OCI-LY7 (cell line): Measurements from ENCODE around the gene RO60. TPM values are rescaled to one million over a fixed set of nuclear protein-coding genes. Genes with fewer than 3 reads are reported as not detected.

Source experiments
- BruUV-seq: library from RNA; stranded (reverse); fragments of 400-500 nt; replicated peaks from 2 replicates; lab custom pipeline; 2021; lab: Mats Ljungman, UMichigan
- CTCF ChIA-PET: fragments of 300-600 bp; sonication (Branson Sonifier 250); formaldehyde crosslinking; loops from one replicate; lab custom pipeline; 2022; ENCODE audit warnings: antibody characterized with exemption; ENCODE audit not compliant: unreplicated experiment; lab: Charles Lee
- POLR2A ChIA-PET: fragments of 300-600 bp; sonication (Branson Sonifier 250); formaldehyde crosslinking; loops from one replicate; lab custom pipeline; 2022; ENCODE audit warnings: antibody characterized with exemption; lab: Charles Lee
- DNase-seq: peaks from one replicate; pipeline ENCODE4 v3.0.0-alpha.2; 2015; ENCODE audit warnings: low spot score
- H2AFZ ChIP-seq: fragments of 200-600 bp; sonication (generic), shearing (Covaris generic); 2 replicates; pipeline ENCODE4 v1.6.1; 2014; ENCODE audit warnings: mild to moderate bottlenecking, antibody characterized with exemption, low read length, moderate library complexity
- H3K27ac ChIP-seq: fragments of 200-600 bp; sonication (generic); 2 replicates; pipeline ENCODE4 v1.5.1; 2014; ENCODE audit warnings: mixed run types, low read depth, mild to moderate bottlenecking, moderate library complexity, low read length, inconsistent platforms; ENCODE audit not compliant: poor library complexity, severe bottlenecking
- H3K36me3 ChIP-seq: fragments of 200-600 bp; sonication (generic); 2 replicates; pipeline ENCODE4 v1.6.1; 2014; ENCODE audit warnings: mild to moderate bottlenecking, antibody characterized with exemption, low read length, moderate library complexity, mixed read lengths; ENCODE audit not compliant: insufficient read depth
- H3K4me1 ChIP-seq: fragments of 200-600 bp; sonication (generic); 2 replicates; pipeline ENCODE4 v1.5.1; 2014; ENCODE audit warnings: mild to moderate bottlenecking, low read length; ENCODE audit not compliant: insufficient read depth, poor library complexity, severe bottlenecking
- H3K4me2 ChIP-seq: fragments of 200-600 bp; sonication (generic); 2 replicates; pipeline ENCODE4 v1.6.1; 2014; ENCODE audit warnings: mild to moderate bottlenecking, low read length
- H3K4me3 ChIP-seq: fragments of 200-600 bp; sonication (generic); 2 replicates; pipeline ENCODE4 v1.5.1; 2014; ENCODE audit warnings: mild to moderate bottlenecking, low read depth, low read length; ENCODE audit not compliant: poor library complexity, severe bottlenecking
- H3K79me2 ChIP-seq: fragments of 200-600 bp; sonication (generic); 2 replicates; pipeline ENCODE4 v1.6.1; 2016; ENCODE audit warnings: low read depth, mild to moderate bottlenecking, low read length, moderate library complexity, mixed read lengths; ENCODE audit not compliant: insufficient read depth
- H3K9me2 ChIP-seq: fragments of 200-600 bp; sonication (generic); 2 replicates; pipeline ENCODE4 v1.6.1; 2016; ENCODE audit warnings: mild to moderate bottlenecking, low read length, mixed read lengths; ENCODE audit not compliant: insufficient read depth
- H3K9me3 ChIP-seq: fragments of 200-600 bp; sonication (generic); 2 replicates; pipeline ENCODE4 v1.6.1; 2014; ENCODE audit warnings: mild to moderate bottlenecking, mixed run types, low read length, mixed read lengths
- H4K20me1 ChIP-seq: fragments of 200-600 bp; sonication (generic); 2 replicates; pipeline ENCODE4 v1.6.1; 2014; ENCODE audit warnings: mild to moderate bottlenecking, antibody characterized with exemption, low read length, moderate library complexity, mixed read lengths; ENCODE audit not compliant: insufficient read depth
- CTCF ChIP-seq: fragments of 200-600 bp; sonication (generic); conservative IDR thresholded peaks from 2 replicates; pipeline ENCODE4 v1.5.1; 2014; ENCODE audit warnings: mild to moderate bottlenecking, antibody characterized with exemption, low read length, moderate library complexity, mixed read lengths
- EZH2phosphoT487 ChIP-seq: fragments of 200-600 bp; sonication (generic); IDR thresholded peaks from 2 replicates; pipeline ENCODE4 v1.6.1; 2018; ENCODE audit warnings: low read depth, borderline replicate concordance, mild to moderate bottlenecking, mixed run types, antibody characterized with exemption, low read length, moderate library complexity, mixed read lengths
- intact Hi-C: fragments of 100-400 bp; cut with micrococcal nuclease; formaldehyde crosslinking; loops from one replicate; pipeline ENCODE4 v1.10.0; 2022; ENCODE audit not compliant: unreplicated experiment
- total RNA-seq, 2 experiments: library from RNA; depleted of rRNA in 1 of 2; stranded (reverse); fragments of >200 nt in 1 of 2; shearing (Covaris generic) in 1 of 2; gene quantifications; 2 replicates each; pipeline ENCODE4 v1.2.3, GENCODE V29; 2014 to 2022

RO60 gene
- total RNA-seq, 2 experiments from 2014 or later: 70.4 to 83.3 TPM

GRCh38 chr1:193070386-193070753, 11.0 kb downstream of the RO60 start:
- Histone ChIP-seq H3K27ac (peak overlapping the region; percentile 38), H3K4me2 (peak overlapping the region; percentile 45), H3K4me1 (peaks cover 27% of the 10 kb centered on the region), H3K4me3 (peak overlapping the region; percentile 18), H2AFZ (peak overlapping the region; percentile 52; the same call in 1 of the 2 replicates), H3K79me2 (peaks cover 82% of the 10 kb centered on the region), H4K20me1 (peaks cover 15% of the 10 kb centered on the region; the same call in 1 of the 2 replicates), H3K9me2 (no peaks in the 10 kb centered on the region), H3K9me3 (no peaks in the 10 kb centered on the region), H3K36me3 (peaks cover 42% of the 10 kb centered on the region)
- no TSS peak for BruUV-seq
- ChIA-PET CTCF (interaction anchor here (0.6 to 1.1 kb wide), 2 partner anchors 32 to 460 kb away, joined by 4 read pairs; no protein-coding TSS in a partner anchor), POLR2A (interaction anchor here (0.6 to 2.7 kb wide), 8 partner anchors 12 to 444 kb away, joined by 3 to 19 read pairs (median 4); partner anchors contain the start of genes GLRX2, RO60 and UCHL5)
- intact Hi-C loops: no loop called here
- TF ChIP-seq EZH2phosphoT487 (no peak), CTCF (0 out of 2 replicates have a peak, but pooled peaks have one; percentile 52)
- peak; percentile 54 for DNase-seq

GRCh38 chr1:193070942-193071341, 11.5 kb downstream of the RO60 start:
- ChIA-PET POLR2A (interaction anchor here (0.6 to 2.7 kb wide), 5 partner anchors 12 to 265 kb away, joined by 3 to 19 read pairs (median 4); partner anchors contain the start of genes GLRX2, RO60 and UCHL5), CTCF (interaction anchor here (0.6 kb wide), 1 partner anchor 460 kb away, joined by 4 read pairs; no protein-coding TSS in a partner anchor)
- no peak overlapping the region for H3K27ac ChIP-seq
- H3K36me3 ChIP-seq: peaks cover 47% of the 10 kb centered on the region
- no peaks in the 10 kb centered on the region for H3K9me3 ChIP-seq
- peak; percentile 15 for DNase-seq
- H4K20me1 ChIP-seq: peaks cover 13% of the 10 kb centered on the region; the same call in 1 of the 2 replicates
- H2AFZ ChIP-seq: no peak overlapping the region
- BruUV-seq: no TSS peak
- peaks cover 27% of the 10 kb centered on the region for H3K4me1 ChIP-seq
- H3K4me3 ChIP-seq: no peak overlapping the region
- TF ChIP-seq CTCF (no peak), EZH2phosphoT487 (no peak)
- peak overlapping the region; percentile 45 for H3K4me2 ChIP-seq
- intact Hi-C loops: no loop called here
- peaks cover 81% of the 10 kb centered on the region; the same call in 1 of the 2 replicates for H3K79me2 ChIP-seq
- H3K9me2 ChIP-seq: no peaks in the 10 kb centered on the region

- peaks cover 24% of the 10 kb centered on the region; the same call in 1 of the 2 replicates for H3K9me3 ChIP-seq
- H3K27ac ChIP-seq: no peak overlapping the region
- no peak overlapping the region for H3K4me2 ChIP-seq
- intact Hi-C loops: no loop called here
- no peaks in the 10 kb centered on the region for H4K20me1 ChIP-seq
- CTCF ChIA-PET: no interaction called here
- H3K36me3 ChIP-seq: peaks cover 81% of the 10 kb centered on the region
- H2AFZ ChIP-seq: no peak overlapping the region
- no peak for DNase-seq
- no peaks in the 10 kb centered on the region for H3K4me1 ChIP-seq
- BruUV-seq: no TSS peak
- POLR2A ChIA-PET: no interaction called here
- TF ChIP-seq EZH2phosphoT487: no peak
- no peak for TF ChIP-seq CTCF
- H3K4me3 ChIP-seq: no peak overlapping the region
- H3K9me2 ChIP-seq: no peaks in the 10 kb centered on the region
- H3K79me2 ChIP-seq: peaks cover 14% of the 10 kb centered on the region; the same call in 1 of the 2 replicates
Measured at GRCh38 chr1:193077991-193078390, 18.6 kb downstream of the RO60 start.
